Tibial artery (tissue), 4 donors: ENCODE measurements around the gene DGKI.

Experiments used
- DNase-seq, 2 donors: peaks; one replicate each; pipeline ENCODE4 v3.0.0-alpha.2; 2019
- H3K27ac ChIP-seq, 2 donors: fragments of 200-600 bp; sonication (generic) in 1 of 2; 1 replicate in 1 of 2; 2 replicates in 1 of 2; pipeline ENCODE4 v1.5.1; 2018 to 2019; ENCODE audit warnings: mild to moderate bottlenecking in 1 of 2
- H3K27me3 ChIP-seq, 2 donors: fragments of 200-600 bp; sonication (generic) in 1 of 2; one replicate each; pipeline versions ENCODE4 v1.5.1 to v1.6.0; 2016 to 2019
- H3K36me3 ChIP-seq, 3 donors: fragments of 200-600 bp; sonication (generic) in 2 of 3; one replicate each; pipeline ENCODE4 v1.5.1; 2016 to 2019; ENCODE audit warnings: mild to moderate bottlenecking in 2 of 3
- H3K4me1 ChIP-seq, 4 donors: fragments of 200-600 bp; sonication (generic) in 2 of 4; 1 replicate in 3 of 4; 2 replicates in 1 of 4; pipeline ENCODE4 v1.5.1; 2016 to 2019
- H3K4me3 ChIP-seq, 2 donors: fragments of 200-600 bp; sonication (generic) in 1 of 2; 1 replicate in 1 of 2; 2 replicates in 1 of 2; pipeline ENCODE4 v1.5.1; 2018 to 2019; ENCODE audit warnings: mild to moderate bottlenecking in 2 of 2
- H3K9me3 ChIP-seq, 3 donors: fragments of 200-600 bp; sonication (generic) in 1 of 3; one replicate each; pipeline ENCODE4 v1.5.1; 2016 to 2019
- CTCF ChIP-seq, 2 experiments: fragments of 200-600 bp in 1 of 2; fragments of 450-650 bp in 1 of 2; IDR thresholded peaks; one replicate each; pipeline ENCODE4 v1.5.1; 2017 to 2019; ENCODE audit warnings: antibody characterized with exemption in 2 of 2, mild to moderate bottlenecking in 1 of 2, moderate library complexity in 1 of 2
- intact Hi-C: fragments of 100-400 bp; cut with DNase I; formaldehyde crosslinking; loops from one replicate; pipeline ENCODE4 v1.15.0; 2023; ENCODE audit warnings: low total_unique reads

Gene DGKI

GRCh38 chr7:137778511-137778910, 68.3 kb downstream of the DGKI start:
- TF ChIP-seq CTCF (IDR thresholded peaks at IDR 0.05) = no peak
- Histone ChIP-seq H3K36me3 (no peaks in the 10 kb centered on the region), H3K9me3 (peaks cover 0 to 1% (median 0%) of the 10 kb centered on the region in 3 donors), H3K4me3 (no peak overlapping the region), H3K27me3 (no peaks in the 10 kb centered on the region), H3K27ac (no peak overlapping the region), H3K4me1 (no peaks in the 10 kb centered on the region)
- DNase-seq = no peak
- intact Hi-C loops = no loop called here

- H3K36me3 ChIP-seq = no peaks in the 10 kb centered on the region
- no peaks in the 10 kb centered on the region for H3K9me3 ChIP-seq
- H3K27me3 ChIP-seq = no peaks in the 10 kb centered on the region
- TF ChIP-seq CTCF (IDR thresholded peaks at IDR 0.05) = no peak
- no peak overlapping the region for H3K27ac ChIP-seq
- no peak for DNase-seq
- intact Hi-C loops = no loop called here
- H3K4me3 ChIP-seq = no peak overlapping the region
- H3K4me1 ChIP-seq = no peaks in the 10 kb centered on the region
Observed at GRCh38 chr7:137774793-137775201, 72.0 kb downstream of the DGKI start.

- H3K4me3 ChIP-seq = no peak overlapping the region
- no peak for TF ChIP-seq CTCF (IDR thresholded peaks at IDR 0.05)
Observed at GRCh38 chr7:137772748-137773147, 74.0 kb downstream of the DGKI start.

GRCh38 chr7:137772316-137772715, 74.5 kb downstream of the DGKI start:
- Histone ChIP-seq H3K4me3 (no peak overlapping the region), H3K27me3 (no peaks in the 10 kb centered on the region), H3K9me3 (no peaks in the 10 kb centered on the region), H3K36me3 (no peaks in the 10 kb centered on the region), H3K27ac (no peak overlapping the region), H3K4me1 (peaks cover 0 to 7% (median 0%) of the 10 kb centered on the region in 4 donors)
- DNase-seq = no peak
- intact Hi-C loops = no loop called here
- no peak for TF ChIP-seq CTCF (IDR thresholded peaks at IDR 0.05)

More at GRCh38 chr7:137772748-137773147, 74.0 kb downstream of the DGKI start:
- no peaks in the 10 kb centered on the region for H3K36me3 ChIP-seq
- no peak for DNase-seq
- intact Hi-C loops = no loop called here
- H3K9me3 ChIP-seq = no peaks in the 10 kb centered on the region
- H3K27me3 ChIP-seq = no peaks in the 10 kb centered on the region
- H3K27ac ChIP-seq = no peak overlapping the region
- H3K4me1 ChIP-seq = peaks cover 0 to 7% (median 0%) of the 10 kb centered on the region in 4 donors

- no peak for DNase-seq
- H3K4me3 ChIP-seq = no peak overlapping the region
Observed at GRCh38 chr7:137771679-137772078, 75.1 kb downstream of the DGKI start.

More at GRCh38 chr7:137771679-137772078, 75.1 kb downstream of the DGKI start:
- TF ChIP-seq CTCF (IDR thresholded peaks at IDR 0.05) = no peak
- H3K27me3 ChIP-seq = no peaks in the 10 kb centered on the region
- H3K36me3 ChIP-seq = no peaks in the 10 kb centered on the region
- H3K27ac ChIP-seq = no peak overlapping the region
- H3K9me3 ChIP-seq = no peaks in the 10 kb centered on the region
- peaks cover 0 to 7% (median 0%) of the 10 kb centered on the region in 4 donors for H3K4me1 ChIP-seq
- intact Hi-C loops = no loop called here
